HepG2 (cell line): Measurements from ENCODE around the gene VPS52. TPM values are rescaled to one million over a fixed set of nuclear protein-coding genes. Genes with fewer than 3 reads are reported as not detected.

Experiments used
- ATAC-seq: fragments of 200-7000 bp; cut with Tn5 transposase; 3 replicates; pipeline ENCODE4 v1.9.1; 2020; ENCODE audit warnings: mild to moderate bottlenecking, moderate library complexity
- BruUV-seq: library from RNA; stranded (reverse); fragments of 400-500 nt; replicated peaks from 2 replicates; lab custom pipeline; 2021; lab: Mats Ljungman, UMichigan
- CTCF ChIA-PET: fragments of 300-600 bp; formaldehyde crosslinking; extraction: SDS; loops from one replicate; lab custom pipeline; 2021; ENCODE audit warnings: low total read pairs, inconsistent platforms, low intra/inter-chr PET ratio; lab: Yijun Ruan, JAX
- POLR2A ChIA-PET: fragments of 350-600 bp; sonication (Branson Sonifier 250); formaldehyde crosslinking; loops from one replicate; lab custom pipeline; 2020; ENCODE audit warnings: antibody characterized with exemption, inconsistent platforms; lab: Yijun Ruan, JAX
- DNase-seq: peaks from one replicate; pipeline ENCODE4 v3.0.0-alpha.2; 2015; ENCODE audit warnings: low spot score
- FAIRE-seq: peaks from 3 replicates; lab custom pipeline; 2011; peaks lifted over from hg19 to GRCh38; lab: Jason Lieb, UNC
- H2AFZ ChIP-seq: one replicate; pipeline ENCODE4 v1.6.1; 2011; ENCODE audit warnings: low read length, inconsistent platforms
- H3K27ac ChIP-seq: fragments of 300-600 bp; 3 replicates; pipeline ENCODE4 v1.8.0; 2011; ENCODE audit warnings: mixed run types, mild to moderate bottlenecking, mixed read lengths, low read length, inconsistent platforms; ENCODE audit not compliant: insufficient read depth; ENCODE audit errors: extremely low read length
- H3K27me3 ChIP-seq, 2 experiments: fragments of 200-600 bp in 1 of 2; 2 replicates in 1 of 2; 3 replicates in 1 of 2; pipeline versions ENCODE4 v1.6.0 to v1.8.0; 2011; ENCODE audit warnings: low read length in 2 of 2, mild to moderate bottlenecking in 2 of 2, moderate library complexity in 2 of 2, inconsistent platforms in 1 of 2; ENCODE audit not compliant: insufficient read depth in 2 of 2, control insufficient read depth in 1 of 2
- H3K36me3 ChIP-seq, 2 experiments: fragments of 200-600 bp in 1 of 2; replicated peaks in 1 of 2; 2 replicates in 1 of 2; 3 replicates in 1 of 2; pipeline versions ENCODE4 v1.5.1 to v1.8.0; 2011; ENCODE audit warnings: low read length in 2 of 2, inconsistent platforms in 1 of 2; ENCODE audit not compliant: insufficient read depth in 2 of 2, control insufficient read depth in 1 of 2
- H3K4me1 ChIP-seq: 2 replicates; pipeline ENCODE4 v1.5.1; 2012; ENCODE audit warnings: low read length, inconsistent platforms; ENCODE audit not compliant: insufficient read depth
- H3K4me2 ChIP-seq: 2 replicates; pipeline ENCODE4 v1.6.0; 2011; ENCODE audit warnings: low read depth, low read length, inconsistent platforms
- H3K4me3 ChIP-seq, 3 experiments: fragments of 200-600 bp in 1 of 3; sonication (generic), shearing (Covaris generic) in 1 of 3; replicated peaks in 1 of 3; 2 replicates each; pipeline ENCODE4 v1.5.1; 2011 to 2016; ENCODE audit warnings: low read length in 3 of 3, inconsistent platforms in 2 of 3, low read depth in 2 of 3, mild to moderate bottlenecking in 2 of 3, control low read depth in 1 of 3, mixed read lengths in 1 of 3; ENCODE audit not compliant: insufficient read depth in 1 of 3
- H3K79me2 ChIP-seq: one replicate; pipeline ENCODE4 v1.6.1; 2011; ENCODE audit warnings: low read length, inconsistent platforms; ENCODE audit not compliant: insufficient read depth
- H3K9ac ChIP-seq: 2 replicates; pipeline ENCODE4 v1.6.0; 2011; ENCODE audit warnings: mild to moderate bottlenecking, low read depth, low read length, inconsistent platforms; ENCODE audit not compliant: insufficient read depth
- H3K9me3 ChIP-seq: 2 replicates; pipeline ENCODE4 v1.5.1; 2012; ENCODE audit warnings: mild to moderate bottlenecking, low read length
- H4K20me1 ChIP-seq: 2 replicates; pipeline ENCODE4 v1.6.0; 2011; ENCODE audit warnings: inconsistent platforms, mild to moderate bottlenecking, low read length, moderate library complexity; ENCODE audit not compliant: insufficient read depth
- AGO2 ChIP-seq: fragments of 200-400 bp; formaldehyde crosslinking; optimal IDR thresholded peaks from 2 replicates; pipeline ENCODE3; 2017; ENCODE audit warnings: mild to moderate bottlenecking, low read depth, low read length, moderate library complexity
- ATF7-NPFF ChIP-seq: sonication (generic); formaldehyde crosslinking; IDR thresholded peaks from 2 replicates; pipeline ENCODE4 v1.8.1; 2023; ENCODE audit warnings: mild to moderate bottlenecking, low read depth, missing genetic modification reagents, moderate library complexity
- BORCS8-MEF2B ChIP-seq: sonication (generic); formaldehyde crosslinking; IDR thresholded peaks from 2 replicates; pipeline ENCODE4 v1.8.0; 2022; ENCODE audit warnings: mild to moderate bottlenecking, missing genetic modification reagents
- GABPB1 ChIP-seq: IDR thresholded peaks from 2 replicates; pipeline ENCODE4 v1.6.1; 2016; ENCODE audit warnings: mild to moderate bottlenecking, missing genetic modification reagents, moderate library complexity, missing compliant biosample characterization
- HNF4G ChIP-seq, 2 experiments: sonication (generic) in 1 of 2; formaldehyde crosslinking in 1 of 2; IDR thresholded peaks; 2 replicates each; pipeline versions ENCODE4 v1.4.0 to v1.6.1; 2011 to 2020; ENCODE audit warnings: borderline replicate concordance in 2 of 2, low read depth in 2 of 2, mild to moderate bottlenecking in 2 of 2, low read length in 1 of 2, missing genetic modification reagents in 1 of 2, moderate library complexity in 1 of 2
- MEIS2 ChIP-seq: sonication (generic); formaldehyde crosslinking; IDR thresholded peaks from 2 replicates; pipeline ENCODE4 v1.9.0; 2021; ENCODE audit warnings: mild to moderate bottlenecking, missing genetic modification reagents
- MYNN ChIP-seq: sonication (generic); formaldehyde crosslinking; IDR thresholded peaks from 2 replicates; pipeline ENCODE4 v1.4.0; 2020; ENCODE audit warnings: mild to moderate bottlenecking, low read depth, missing genetic modification reagents
- PAF1 ChIP-seq: IDR thresholded peaks from 2 replicates; pipeline ENCODE4 v1.6.1; 2016; ENCODE audit warnings: missing genetic modification reagents, missing compliant biosample characterization
- RORA ChIP-seq: sonication (generic); formaldehyde crosslinking; IDR thresholded peaks from 2 replicates; pipeline ENCODE4 v1.5.0; 2020; ENCODE audit warnings: mild to moderate bottlenecking, missing genetic modification reagents, moderate library complexity
- ZNF138 ChIP-seq: sonication (generic); formaldehyde crosslinking; IDR thresholded peaks from 2 replicates; pipeline ENCODE4 v1.5.0; 2020; ENCODE audit warnings: mild to moderate bottlenecking, low read depth, missing genetic modification reagents
- ZNF230 ChIP-seq: sonication (generic); formaldehyde crosslinking; IDR thresholded peaks from 2 replicates; pipeline ENCODE4 v1.4.0; 2020; ENCODE audit warnings: mild to moderate bottlenecking, missing genetic modification reagents
- ZNF24 ChIP-seq: fragments of 450-650 bp; IDR thresholded peaks from 2 replicates; pipeline ENCODE4 v1.6.1; 2017; ENCODE audit warnings: antibody characterized with exemption, mild to moderate bottlenecking
- WGBS: methylation state at CpG from one replicate; pipeline ENCODE4 v1.1.6; 2017; ENCODE audit warnings: low lambda C conversion rate; 5-methylcytosine and 5-hydroxymethylcytosine counted together
- in situ Hi-C: cut with HindIII; loops from 2 replicates; pipeline ENCODE4 v1.10.0; 2017; ENCODE audit warnings: low pct_unique_long_range_greater_than_20kb; ENCODE audit not compliant: extremely low pct_ligation_motif_present
- intact Hi-C: fragments of 100-400 bp; cut with micrococcal nuclease; formaldehyde crosslinking; loops from one replicate; pipeline ENCODE4 v1.10.0; 2022; ENCODE audit not compliant: unreplicated experiment
- polyA plus RNA-seq, 8 experiments: library from polyadenylated mRNA; depleted of rRNA in 3 of 8; stranded (reverse) in 7 of 8; unstranded in 1 of 8; fragments of >200 nt; fragmentation: Illumina TruSeq in 4 of 8; extraction: Trizol in 4 of 8; gene quantifications; 2 replicates each; pipeline versions ENCODE4 v1.2.1 to v1.2.3, GENCODE V29; 2011 to 2016; ENCODE audit warnings: low read depth in 4 of 8, missing spikeins in 1 of 8, mixed read lengths in 1 of 8; ENCODE audit not compliant: insufficient read depth in 1 of 8
- total RNA-seq, 5 experiments: library from RNA; depleted of rRNA; stranded (reverse); fragments of >200 nt; fragmentation: Illumina TruSeq; extraction: Trizol; gene quantifications; 2 replicates each; pipeline ENCODE4 v1.2.3, GENCODE V29; 2016; ENCODE audit warnings: low read depth in 1 of 5
- TF ChIP-seq, protein P1 (sequence below): sonication (generic); formaldehyde crosslinking; IDR thresholded peaks from 2 replicates; pipeline ENCODE4 v1.4.0; 2020; ENCODE audit warnings: missing genetic modification reagents
- TF ChIP-seq, protein P2 (sequence below): sonication (generic); formaldehyde crosslinking; IDR thresholded peaks from 2 replicates; pipeline ENCODE4 v1.4.0; 2020; ENCODE audit warnings: mild to moderate bottlenecking, missing genetic modification reagents
- TF ChIP-seq, protein P3 (sequence below): sonication (generic); formaldehyde crosslinking; IDR thresholded peaks from 2 replicates; pipeline ENCODE4 v1.8.1; 2023; ENCODE audit warnings: mild to moderate bottlenecking, moderate library complexity, missing genetic modification reagents

The VPS52 gene
- total and polyA plus RNA-seq, 2 of the 13 experiments (the other 11 are each of a cell fraction or from before 2014, with no cell fraction given), result 48.9 to 85.5 TPM

DNA sequence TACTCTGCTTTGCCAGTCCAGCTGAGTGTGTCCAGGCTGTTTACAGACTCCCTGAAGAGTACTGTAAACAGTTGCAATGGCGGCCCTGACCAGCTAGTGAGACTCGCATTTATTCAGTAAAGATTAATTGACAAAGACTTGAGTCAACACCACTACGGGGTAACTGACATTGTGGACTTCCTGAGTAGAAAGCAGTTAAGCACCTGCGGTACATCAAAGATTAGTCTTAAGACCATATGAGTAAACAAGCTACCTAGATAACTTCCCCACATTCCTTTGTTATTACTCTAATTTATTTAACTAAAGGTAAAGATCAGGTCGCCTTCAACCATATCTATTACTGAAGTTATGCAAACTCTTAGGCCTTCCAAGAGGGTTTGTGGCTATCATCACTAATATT lies 12.6 kb downstream of the VPS52 start (continued):
- TF ChIP-seq ATF7-NPFF (CRISPR knock-in tag), result no peak

DNA sequence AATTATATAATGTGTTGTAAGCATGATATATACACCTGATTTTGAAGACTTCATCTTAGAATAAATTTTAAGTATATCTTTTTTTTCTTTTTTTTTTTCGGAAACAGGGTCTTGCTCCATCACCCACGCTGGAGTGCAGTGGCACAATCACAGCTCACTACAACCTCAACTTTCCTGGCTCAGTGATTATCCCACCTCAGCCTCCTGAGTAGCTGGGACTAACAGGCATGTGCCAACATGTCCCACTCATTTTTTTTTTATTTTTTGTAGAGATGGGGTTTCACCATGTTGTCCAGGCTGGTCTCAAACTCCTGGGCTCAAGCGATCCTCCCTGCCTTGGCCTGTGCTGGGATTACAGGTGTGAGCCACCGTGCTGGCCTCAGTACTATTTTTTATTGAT lies 17.1 kb downstream of the VPS52 start:
- FAIRE-seq, result no peak
- 96% methylated on average over 4 of the region's 4 CpGs for WGBS
- H3K9ac ChIP-seq, result no peak overlapping the region
- TF ChIP-seq RORA (CRISPR knock-in tag), result no peak
- no peak for TF ChIP-seq ZNF138 (CRISPR knock-in tag)
- no peak for TF ChIP-seq HNF4G (IDR thresholded peaks at IDR 0.05; ENCODE audit: borderline replicate concordance, low read depth, low read length)
- no peak for TF ChIP-seq HNF4G (CRISPR knock-in tag; IDR thresholded peaks at IDR 0.05; ENCODE audit: borderline replicate concordance, low read depth)
- TF ChIP-seq MYNN (CRISPR knock-in tag), result no peak
- TF ChIP-seq AGO2, result no peak
- TF ChIP-seq, protein P1, sequence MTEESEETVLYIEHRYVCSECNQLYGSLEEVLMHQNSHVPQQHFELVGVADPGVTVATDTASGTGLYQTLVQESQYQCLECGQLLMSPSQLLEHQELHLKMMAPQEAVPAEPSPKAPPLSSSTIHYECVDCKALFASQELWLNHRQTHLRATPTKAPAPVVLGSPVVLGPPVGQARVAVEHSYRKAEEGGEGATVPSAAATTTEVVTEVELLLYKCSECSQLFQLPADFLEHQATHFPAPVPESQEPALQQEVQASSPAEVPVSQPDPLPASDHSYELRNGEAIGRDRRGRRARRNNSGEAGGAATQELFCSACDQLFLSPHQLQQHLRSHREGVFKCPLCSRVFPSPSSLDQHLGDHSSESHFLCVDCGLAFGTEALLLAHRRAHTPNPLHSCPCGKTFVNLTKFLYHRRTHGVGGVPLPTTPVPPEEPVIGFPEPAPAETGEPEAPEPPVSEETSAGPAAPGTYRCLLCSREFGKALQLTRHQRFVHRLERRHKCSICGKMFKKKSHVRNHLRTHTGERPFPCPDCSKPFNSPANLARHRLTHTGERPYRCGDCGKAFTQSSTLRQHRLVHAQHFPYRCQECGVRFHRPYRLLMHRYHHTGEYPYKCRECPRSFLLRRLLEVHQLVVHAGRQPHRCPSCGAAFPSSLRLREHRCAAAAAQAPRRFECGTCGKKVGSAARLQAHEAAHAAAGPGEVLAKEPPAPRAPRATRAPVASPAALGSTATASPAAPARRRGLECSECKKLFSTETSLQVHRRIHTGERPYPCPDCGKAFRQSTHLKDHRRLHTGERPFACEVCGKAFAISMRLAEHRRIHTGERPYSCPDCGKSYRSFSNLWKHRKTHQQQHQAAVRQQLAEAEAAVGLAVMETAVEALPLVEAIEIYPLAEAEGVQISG (CRISPR knock-in tag), result no peak
- TF ChIP-seq ZNF24, result no peak
- no peak for TF ChIP-seq PAF1 (CRISPR knock-in tag)
- TF ChIP-seq, protein P2, sequence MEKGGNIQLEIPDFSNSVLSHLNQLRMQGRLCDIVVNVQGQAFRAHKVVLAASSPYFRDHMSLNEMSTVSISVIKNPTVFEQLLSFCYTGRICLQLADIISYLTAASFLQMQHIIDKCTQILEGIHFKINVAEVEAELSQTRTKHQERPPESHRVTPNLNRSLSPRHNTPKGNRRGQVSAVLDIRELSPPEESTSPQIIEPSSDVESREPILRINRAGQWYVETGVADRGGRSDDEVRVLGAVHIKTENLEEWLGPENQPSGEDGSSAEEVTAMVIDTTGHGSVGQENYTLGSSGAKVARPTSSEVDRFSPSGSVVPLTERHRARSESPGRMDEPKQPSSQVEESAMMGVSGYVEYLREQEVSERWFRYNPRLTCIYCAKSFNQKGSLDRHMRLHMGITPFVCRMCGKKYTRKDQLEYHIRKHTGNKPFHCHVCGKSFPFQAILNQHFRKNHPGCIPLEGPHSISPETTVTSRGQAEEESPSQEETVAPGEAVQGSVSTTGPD, result no peak
- TF ChIP-seq GABPB1 (CRISPR knock-in tag), result no peak
- TF ChIP-seq, protein P3, sequence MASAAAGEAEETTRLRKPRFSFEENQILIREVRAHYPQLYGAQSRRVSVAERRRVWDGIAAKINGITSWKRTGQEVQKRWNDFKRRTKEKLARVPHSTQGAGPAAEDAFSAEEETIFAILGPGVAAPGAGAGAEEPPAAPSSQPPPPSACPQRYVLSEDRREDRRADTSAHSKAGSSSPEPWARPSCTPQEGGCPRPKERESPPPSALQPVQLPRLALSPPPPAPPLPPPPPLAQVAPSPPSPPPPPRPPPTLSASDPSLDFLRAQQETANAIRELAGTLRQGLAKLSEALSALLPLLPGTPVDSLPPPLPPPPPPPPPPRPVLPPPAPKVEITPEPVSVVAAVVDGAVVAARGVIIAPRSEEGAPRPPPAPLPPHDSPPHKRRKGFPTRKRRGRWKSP (CRISPR knock-in tag), result no peak
- TF ChIP-seq ZNF230, result no peak
- TF ChIP-seq BORCS8-MEF2B, result no peak
- no peak for TF ChIP-seq MEIS2 (CRISPR knock-in tag)
- TF ChIP-seq, all 625 proteins: peak for 0
- Histone ChIP-seq H4K20me1 (no peaks in the 10 kb centered on the region), H3K36me3 (peaks cover 7 to 11% of the 10 kb centered on the region in 2 experiments; a peak in 4 of 5 replicates), H3K4me1 (peaks cover 26% of the 10 kb centered on the region), H3K79me2 (no peaks in the 10 kb centered on the region), H3K4me3 (no peak overlapping the region), H3K27me3 (no peaks in the 10 kb centered on the region), H3K27ac (no peak overlapping the region), H3K9me3 (no peaks in the 10 kb centered on the region), H2AFZ (no peak overlapping the region), H3K4me2 (no peak overlapping the region)
- no peak for ATAC-seq
- intact Hi-C loops, result no loop called here
- POLR2A ChIA-PET, result interaction anchor here (1.0 to 3.0 kb wide), 3 partner anchors 17 to 55 kb away, joined by 4 to 16 read pairs (median 5); partner anchors contain the start of genes HSD17B8, RPS18 and VPS52
- CTCF ChIA-PET, result no interaction called here
- no TSS peak for BruUV-seq
- DNase-seq, result no peak
- in situ Hi-C loops, result no loop called here
